DOHH2 (cell line): ENCODE results near the gene ZNF236.

Experiments
- H3F3A ChIP-seq: fragments of 200-600 bp; sonication (generic), shearing (Covaris generic); 2 replicates; pipeline ENCODE4 v1.6.0; 2016; ENCODE audit warnings: antibody characterized with exemption, mild to moderate bottlenecking; ENCODE audit not compliant: control insufficient read depth, insufficient read depth
- H3K27ac ChIP-seq: fragments of 200-600 bp; sonication (generic); 2 replicates; pipeline ENCODE4 v1.5.1; 2014; ENCODE audit warnings: low read depth, mild to moderate bottlenecking, low read length, moderate library complexity
- H3K27me3 ChIP-seq: fragments of 200-600 bp; sonication (generic); 2 replicates; pipeline ENCODE4 v1.6.1; 2014; ENCODE audit warnings: mild to moderate bottlenecking, low read length, mixed read lengths; ENCODE audit not compliant: control insufficient read depth
- H3K36me3 ChIP-seq: fragments of 200-600 bp; sonication (generic); 2 replicates; pipeline ENCODE4 v1.6.1; 2014; ENCODE audit warnings: mild to moderate bottlenecking, low read length, moderate library complexity, mixed read lengths; ENCODE audit not compliant: control insufficient read depth
- H3K4me1 ChIP-seq: fragments of 200-600 bp; sonication (generic); 2 replicates; pipeline ENCODE4 v1.6.1; 2014; ENCODE audit warnings: mild to moderate bottlenecking, low read length, mixed read lengths; ENCODE audit not compliant: control insufficient read depth
- H3K4me2 ChIP-seq: fragments of 200-600 bp; sonication (generic); 2 replicates; pipeline ENCODE4 v1.6.0; 2014; ENCODE audit warnings: mild to moderate bottlenecking, low read length, moderate library complexity
- H3K4me3 ChIP-seq: fragments of 200-600 bp; sonication (generic); 2 replicates; pipeline ENCODE4 v1.5.1; 2014; ENCODE audit warnings: mild to moderate bottlenecking, low read length, mixed read lengths
- H3K79me2 ChIP-seq: fragments of 200-600 bp; sonication (generic); 2 replicates; pipeline ENCODE4 v1.6.1; 2014; ENCODE audit warnings: mild to moderate bottlenecking, low read length, mixed read lengths; ENCODE audit not compliant: control insufficient read depth
- H3K9me2 ChIP-seq: fragments of 200-600 bp; sonication (generic); replicated peaks from 2 replicates; pipeline ENCODE4 v1.6.1; 2014; ENCODE audit warnings: mild to moderate bottlenecking, low read length, mixed read lengths; ENCODE audit not compliant: control insufficient read depth
- H3K9me3 ChIP-seq: fragments of 200-600 bp; sonication (generic); 2 replicates; pipeline ENCODE4 v1.6.1; 2014; ENCODE audit warnings: antibody characterized with exemption, low read length, mixed read lengths; ENCODE audit not compliant: control insufficient read depth, insufficient read depth
- H4K20me1 ChIP-seq: fragments of 200-600 bp; sonication (generic); 2 replicates; pipeline ENCODE4 v1.6.0; 2014; ENCODE audit warnings: low read depth, mild to moderate bottlenecking, antibody characterized with exemption, low read length, moderate library complexity; ENCODE audit not compliant: control insufficient read depth, insufficient read depth
- CTCF ChIP-seq: fragments of 200-600 bp; sonication (generic); IDR thresholded peaks from one replicate; pipeline ENCODE4 v1.5.1; 2014; ENCODE audit warnings: antibody characterized with exemption, mild to moderate bottlenecking, low read depth, low read length; ENCODE audit not compliant: poor library complexity, severe bottlenecking
- EZH2phosphoT487 ChIP-seq: fragments of 200-600 bp; sonication (generic); IDR thresholded peaks from 2 replicates; pipeline ENCODE4 v1.6.1; 2017; ENCODE audit warnings: borderline replicate concordance, mild to moderate bottlenecking, antibody characterized with exemption, low read length, moderate library complexity, mixed read lengths

ZNF236 gene

GRCh38 chr18:77019641-77020040 is 197.3 kb downstream of the ZNF236 start:
- Histone ChIP-seq H3K4me3 (no peak overlapping the region), H3F3A (no peaks in the 10 kb centered on the region), H3K4me2 (no peak overlapping the region), H3K9me2 (no peaks in the 10 kb centered on the region), H3K79me2 (no peaks in the 10 kb centered on the region), H3K36me3 (peaks cover 22% of the 10 kb centered on the region), H3K27ac (no peak overlapping the region), H3K4me1 (peaks cover 23% of the 10 kb centered on the region), H3K9me3 (no peaks in the 10 kb centered on the region), H4K20me1 (no peaks in the 10 kb centered on the region; the same call in 1 of the 2 replicates), H3K27me3 (no peaks in the 10 kb centered on the region)
- TF ChIP-seq CTCF, result no peak
- TF ChIP-seq EZH2phosphoT487, result no peak
